Neural cell (in vitro differentiated cells): Measurements from ENCODE around the gene MEOX1. TPM values are rescaled to one million over a fixed set of nuclear protein-coding genes. Genes with fewer than 3 reads are reported as not detected.

Experiments used
- H2AFZ ChIP-seq: fragments of 200-600, 300-800 bp; sonication (generic), shearing (Covaris generic); 2 replicates; pipeline ENCODE4 v1.6.0; 2014; ENCODE audit warnings: low read depth, mild to moderate bottlenecking, antibody characterized with exemption, low read length, moderate library complexity
- H3F3A ChIP-seq: fragments of 200-600 bp; shearing (Covaris generic); 2 replicates; pipeline ENCODE4 v1.6.1; 2016; ENCODE audit warnings: mild to moderate bottlenecking, moderate library complexity, mixed read lengths, antibody characterized with exemption, low read length; ENCODE audit not compliant: insufficient read depth, poor library complexity, severe bottlenecking
- H3K27ac ChIP-seq: fragments of 200-600, 300-800 bp; sonication (generic), shearing (Covaris generic); 2 replicates; pipeline ENCODE4 v1.5.1; 2014; ENCODE audit warnings: mild to moderate bottlenecking, low read length, moderate library complexity
- H3K27me3 ChIP-seq: fragments of 300-800, 200-600 bp; sonication (generic), shearing (Covaris generic); 2 replicates; pipeline ENCODE4 v1.6.0; 2014; ENCODE audit warnings: mild to moderate bottlenecking, low read depth, low read length, moderate library complexity; ENCODE audit not compliant: insufficient read depth
- H3K36me3 ChIP-seq: fragments of 300-800, 200-600 bp; sonication (generic), shearing (Covaris generic); 2 replicates; pipeline ENCODE4 v1.5.1; 2014; ENCODE audit warnings: mild to moderate bottlenecking, antibody characterized with exemption, low read length, moderate library complexity; ENCODE audit not compliant: insufficient read depth
- H3K4me2 ChIP-seq: fragments of 300-800, 200-600 bp; sonication (generic), shearing (Covaris generic); 2 replicates; pipeline ENCODE4 v1.6.0; 2014; ENCODE audit warnings: mild to moderate bottlenecking, low read length
- H3K4me3 ChIP-seq: fragments of 300-800, 200-600 bp; sonication (generic), shearing (Covaris generic); 2 replicates; pipeline ENCODE4 v1.5.1; 2014; ENCODE audit warnings: mild to moderate bottlenecking, low read length, moderate library complexity
- H3K79me2 ChIP-seq: fragments of 200-600 bp; shearing (Covaris generic); replicated peaks from 2 replicates; pipeline ENCODE4 v1.6.0; 2014; ENCODE audit warnings: mild to moderate bottlenecking, low read length, moderate library complexity; ENCODE audit not compliant: insufficient read depth
- H3K9ac ChIP-seq: fragments of 300-800, 200-600 bp; sonication (generic), shearing (Covaris generic); 2 replicates; pipeline ENCODE4 v1.6.1; 2016; ENCODE audit warnings: mild to moderate bottlenecking, low read length, mixed read lengths
- H3K9me2 ChIP-seq: fragments of 200-600 bp; shearing (Covaris generic); 2 replicates; pipeline ENCODE4 v1.6.1; 2016; ENCODE audit warnings: mild to moderate bottlenecking, low read length, mixed read lengths; ENCODE audit not compliant: insufficient read depth
- H3K9me3 ChIP-seq: fragments of 200-600, 300-800 bp; sonication (generic), shearing (Covaris generic); 2 replicates; pipeline ENCODE4 v1.6.1; 2016; ENCODE audit warnings: mild to moderate bottlenecking, mixed run types, low read length, moderate library complexity, mixed read lengths
- H4K20me1 ChIP-seq: fragments of 200-600 bp; shearing (Covaris generic); 2 replicates; pipeline ENCODE4 v1.6.1; 2016; ENCODE audit warnings: mild to moderate bottlenecking, mixed run types; ENCODE audit not compliant: insufficient read depth
- EP300 ChIP-seq: fragments of 450-650 bp; conservative IDR thresholded peaks from 2 replicates; pipeline ENCODE4 v1.6.1; 2014; ENCODE audit warnings: antibody characterized with exemption, mild to moderate bottlenecking, moderate library complexity; ENCODE audit not compliant: poor library complexity, severe bottlenecking
- EZH2 ChIP-seq: fragments of 200-600, 300-800 bp; shearing (Covaris generic), sonication (generic); IDR thresholded peaks from 2 replicates; pipeline ENCODE4 v1.6.1; 2014; ENCODE audit warnings: antibody characterized with exemption, low read length, borderline replicate concordance, mild to moderate bottlenecking; ENCODE audit not compliant: insufficient read depth, poor library complexity, severe bottlenecking
- MXI1 ChIP-seq: fragments of 450-650 bp; conservative IDR thresholded peaks from 2 replicates; pipeline ENCODE4 v1.6.1; 2014; ENCODE audit warnings: antibody characterized with exemption, mild to moderate bottlenecking; ENCODE audit not compliant: poor library complexity, severe bottlenecking
- POLR2AphosphoS5 ChIP-seq: IDR thresholded peaks from 2 replicates; pipeline ENCODE4 v1.6.1; 2012
- RAD21 ChIP-seq: fragments of 450-650 bp; conservative IDR thresholded peaks from 2 replicates; pipeline ENCODE4 v1.6.1; 2014; ENCODE audit warnings: antibody characterized with exemption, mild to moderate bottlenecking, moderate library complexity
- SMC3 ChIP-seq: fragments of 450-650 bp; conservative IDR thresholded peaks from 2 replicates; pipeline ENCODE4 v1.6.1; 2014; ENCODE audit warnings: antibody characterized with exemption, mild to moderate bottlenecking, moderate library complexity; ENCODE audit not compliant: poor library complexity
- TAF1 ChIP-seq: IDR thresholded peaks from 2 replicates; pipeline ENCODE4 v1.6.1; 2012; ENCODE audit warnings: low read depth
- polyA plus RNA-seq: library from polyadenylated mRNA; depleted of rRNA; stranded (reverse); fragments of >200 nt; gene quantifications from 2 replicates; pipeline ENCODE4 v1.2.3, GENCODE V29; 2014
- TF ChIP-seq, protein P1 (sequence below): fragments of 450-650 bp; IDR thresholded peaks from 2 replicates; pipeline ENCODE4 v1.5.1; 2014; ENCODE audit warnings: antibody characterized with exemption, mild to moderate bottlenecking, moderate library complexity; ENCODE audit not compliant: poor library complexity, severe bottlenecking
- TF ChIP-seq, protein P2 (sequence below): IDR thresholded peaks from 2 replicates; pipeline ENCODE4 v1.6.1; 2012; ENCODE audit warnings: borderline replicate concordance

MEOX1 gene
- polyA plus RNA-seq, 1 donor from 2014 or later: 0.50 TPM

GRCh38 chr17:43664096-43664495 lies 2.4 kb upstream of the MEOX1 start:
- no peak overlapping the region for H3K27ac ChIP-seq
- no peak overlapping the region for H2AFZ ChIP-seq
- H3K4me3 ChIP-seq: no peak overlapping the region
- H3K9me3 ChIP-seq: no peaks in the 10 kb centered on the region
- no peak overlapping the region for H3K9ac ChIP-seq
- no peaks in the 10 kb centered on the region for H3F3A ChIP-seq
- TF ChIP-seq, protein P1, sequence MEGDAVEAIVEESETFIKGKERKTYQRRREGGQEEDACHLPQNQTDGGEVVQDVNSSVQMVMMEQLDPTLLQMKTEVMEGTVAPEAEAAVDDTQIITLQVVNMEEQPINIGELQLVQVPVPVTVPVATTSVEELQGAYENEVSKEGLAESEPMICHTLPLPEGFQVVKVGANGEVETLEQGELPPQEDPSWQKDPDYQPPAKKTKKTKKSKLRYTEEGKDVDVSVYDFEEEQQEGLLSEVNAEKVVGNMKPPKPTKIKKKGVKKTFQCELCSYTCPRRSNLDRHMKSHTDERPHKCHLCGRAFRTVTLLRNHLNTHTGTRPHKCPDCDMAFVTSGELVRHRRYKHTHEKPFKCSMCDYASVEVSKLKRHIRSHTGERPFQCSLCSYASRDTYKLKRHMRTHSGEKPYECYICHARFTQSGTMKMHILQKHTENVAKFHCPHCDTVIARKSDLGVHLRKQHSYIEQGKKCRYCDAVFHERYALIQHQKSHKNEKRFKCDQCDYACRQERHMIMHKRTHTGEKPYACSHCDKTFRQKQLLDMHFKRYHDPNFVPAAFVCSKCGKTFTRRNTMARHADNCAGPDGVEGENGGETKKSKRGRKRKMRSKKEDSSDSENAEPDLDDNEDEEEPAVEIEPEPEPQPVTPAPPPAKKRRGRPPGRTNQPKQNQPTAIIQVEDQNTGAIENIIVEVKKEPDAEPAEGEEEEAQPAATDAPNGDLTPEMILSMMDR: no peak
- TF ChIP-seq EZH2 (no peak), MXI1 (no peak), SMC3 (no peak), RAD21 (no peak), POLR2AphosphoS5 (no peak), EP300 (no peak), TAF1 (no peak)
- TF ChIP-seq, protein P2, sequence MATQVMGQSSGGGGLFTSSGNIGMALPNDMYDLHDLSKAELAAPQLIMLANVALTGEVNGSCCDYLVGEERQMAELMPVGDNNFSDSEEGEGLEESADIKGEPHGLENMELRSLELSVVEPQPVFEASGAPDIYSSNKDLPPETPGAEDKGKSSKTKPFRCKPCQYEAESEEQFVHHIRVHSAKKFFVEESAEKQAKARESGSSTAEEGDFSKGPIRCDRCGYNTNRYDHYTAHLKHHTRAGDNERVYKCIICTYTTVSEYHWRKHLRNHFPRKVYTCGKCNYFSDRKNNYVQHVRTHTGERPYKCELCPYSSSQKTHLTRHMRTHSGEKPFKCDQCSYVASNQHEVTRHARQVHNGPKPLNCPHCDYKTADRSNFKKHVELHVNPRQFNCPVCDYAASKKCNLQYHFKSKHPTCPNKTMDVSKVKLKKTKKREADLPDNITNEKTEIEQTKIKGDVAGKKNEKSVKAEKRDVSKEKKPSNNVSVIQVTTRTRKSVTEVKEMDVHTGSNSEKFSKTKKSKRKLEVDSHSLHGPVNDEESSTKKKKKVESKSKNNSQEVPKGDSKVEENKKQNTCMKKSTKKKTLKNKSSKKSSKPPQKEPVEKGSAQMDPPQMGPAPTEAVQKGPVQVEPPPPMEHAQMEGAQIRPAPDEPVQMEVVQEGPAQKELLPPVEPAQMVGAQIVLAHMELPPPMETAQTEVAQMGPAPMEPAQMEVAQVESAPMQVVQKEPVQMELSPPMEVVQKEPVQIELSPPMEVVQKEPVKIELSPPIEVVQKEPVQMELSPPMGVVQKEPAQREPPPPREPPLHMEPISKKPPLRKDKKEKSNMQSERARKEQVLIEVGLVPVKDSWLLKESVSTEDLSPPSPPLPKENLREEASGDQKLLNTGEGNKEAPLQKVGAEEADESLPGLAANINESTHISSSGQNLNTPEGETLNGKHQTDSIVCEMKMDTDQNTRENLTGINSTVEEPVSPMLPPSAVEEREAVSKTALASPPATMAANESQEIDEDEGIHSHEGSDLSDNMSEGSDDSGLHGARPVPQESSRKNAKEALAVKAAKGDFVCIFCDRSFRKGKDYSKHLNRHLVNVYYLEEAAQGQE: no peak
- H3K9me2 ChIP-seq: no peaks in the 10 kb centered on the region
- H3K79me2 ChIP-seq: no peaks in the 10 kb centered on the region
- no peaks in the 10 kb centered on the region for H3K27me3 ChIP-seq
- no peaks in the 10 kb centered on the region for H3K36me3 ChIP-seq
- no peaks in the 10 kb centered on the region for H4K20me1 ChIP-seq
- no peak overlapping the region for H3K4me2 ChIP-seq

- Histone ChIP-seq H3K9ac (no peak overlapping the region), H3K36me3 (no peaks in the 10 kb centered on the region), H4K20me1 (no peaks in the 10 kb centered on the region), H3K79me2 (no peaks in the 10 kb centered on the region), H3K27ac (no peak overlapping the region), H2AFZ (no peak overlapping the region), H3F3A (no peaks in the 10 kb centered on the region), H3K4me3 (no peak overlapping the region), H3K9me3 (no peaks in the 10 kb centered on the region), H3K27me3 (no peaks in the 10 kb centered on the region), H3K4me2 (no peak overlapping the region), H3K9me2 (no peaks in the 10 kb centered on the region)
- no peak for TF ChIP-seq RAD21
- TF ChIP-seq EP300: no peak
- no peak for TF ChIP-seq POLR2AphosphoS5
- TF ChIP-seq, protein P1: no peak
- no peak for TF ChIP-seq TAF1
- no peak for TF ChIP-seq MXI1
- TF ChIP-seq SMC3: no peak
- TF ChIP-seq EZH2: no peak
- TF ChIP-seq, protein P2: no peak
These were observed 1.7 kb upstream of the MEOX1 start for GRCh38 chr17:43663383-43663782.
